Osteocyte (in vitro differentiated cells): Measurements from ENCODE around the gene SMIM38. TPM values are rescaled to one million over a fixed set of nuclear protein-coding genes. Genes with fewer than 3 reads are reported as not detected.

ENCODE experiments used
- DNase-seq: peaks from one replicate; pipeline ENCODE4 v3.0.0; 2021; ENCODE audit warnings: mixed read lengths; ENCODE audit not compliant: unreplicated experiment; ENCODE audit errors: extremely low spot score
- H3K27ac Mint-ChIP-seq: one replicate; pipeline ENCODE4 v1.8.0; 2021; ENCODE audit warnings: mild to moderate bottlenecking, mixed read lengths; ENCODE audit not compliant: unreplicated experiment
- H3K27me3 Mint-ChIP-seq: one replicate; pipeline ENCODE4 v1.8.0; 2021; ENCODE audit warnings: mixed read lengths; ENCODE audit not compliant: unreplicated experiment
- H3K36me3 Mint-ChIP-seq: one replicate; pipeline ENCODE4 v1.8.0; 2021; ENCODE audit warnings: mixed read lengths; ENCODE audit not compliant: unreplicated experiment
- H3K4me1 Mint-ChIP-seq: one replicate; pipeline ENCODE4 v1.8.0; 2021; ENCODE audit warnings: mixed read lengths; ENCODE audit not compliant: unreplicated experiment
- H3K4me3 Mint-ChIP-seq: one replicate; pipeline ENCODE4 v1.8.0; 2021; ENCODE audit warnings: mild to moderate bottlenecking, moderate library complexity, mixed read lengths; ENCODE audit not compliant: unreplicated experiment
- H3K9me3 Mint-ChIP-seq: one replicate; pipeline ENCODE4 v1.8.0; 2021; ENCODE audit warnings: mixed read lengths; ENCODE audit not compliant: unreplicated experiment
- CTCF ChIP-seq: fragments of 200-600 bp; sonication (generic); IDR thresholded peaks from 2 replicates; pipeline ENCODE4 v1.5.0; 2021; ENCODE audit warnings: antibody characterized with exemption, mild to moderate bottlenecking, moderate library complexity
- total RNA-seq: library from RNA; stranded (reverse); gene quantifications from 2 replicates; pipeline ENCODE4 v1.2.1, GENCODE V29; 2021

The SMIM38 gene
- total RNA-seq, 1 donor from 2014 or later: 1.0 TPM

GRCh38 chr11:69141742-69142141, 14.0 kb upstream of the SMIM38 start:
- H3K36me3 Mint-ChIP-seq: peaks cover 9% of the 10 kb centered on the region
- DNase-seq: no peak
- no peaks in the 10 kb centered on the region for H3K27me3 Mint-ChIP-seq
- H3K4me3 Mint-ChIP-seq: no peak overlapping the region
- no peak for TF ChIP-seq CTCF
- H3K9me3 Mint-ChIP-seq: peaks cover 12% of the 10 kb centered on the region
- H3K4me1 Mint-ChIP-seq: peaks cover 16% of the 10 kb centered on the region
- H3K27ac Mint-ChIP-seq: no peak overlapping the region

GRCh38 chr11:69142895-69143294, 12.8 kb upstream of the SMIM38 start:
- Mint-ChIP-seq H3K4me1 (peaks cover 16% of the 10 kb centered on the region), H3K36me3 (peaks cover 9% of the 10 kb centered on the region), H3K4me3 (no peak overlapping the region), H3K27ac (no peak overlapping the region), H3K9me3 (peaks cover 12% of the 10 kb centered on the region), H3K27me3 (no peaks in the 10 kb centered on the region)
- no peak for DNase-seq
- TF ChIP-seq CTCF: no peak

GRCh38 chr11:69144316-69145049, 11.3 kb upstream of the SMIM38 start:
- H3K9me3 Mint-ChIP-seq: peaks cover 12% of the 10 kb centered on the region
- DNase-seq: no peak
- peaks cover 9% of the 10 kb centered on the region for H3K4me1 Mint-ChIP-seq
- no peaks in the 10 kb centered on the region for H3K27me3 Mint-ChIP-seq
- TF ChIP-seq CTCF: no peak
- H3K36me3 Mint-ChIP-seq: peaks cover 11% of the 10 kb centered on the region
- H3K4me3 Mint-ChIP-seq: no peak overlapping the region
- no peak overlapping the region for H3K27ac Mint-ChIP-seq

- TF ChIP-seq CTCF: no peak
- Mint-ChIP-seq H3K9me3 (peaks cover 12% of the 10 kb centered on the region), H3K27me3 (no peaks in the 10 kb centered on the region), H3K4me3 (no peak overlapping the region), H3K27ac (no peak overlapping the region), H3K36me3 (peaks cover 11% of the 10 kb centered on the region), H3K4me1 (peaks cover 9% of the 10 kb centered on the region)
- no peak for DNase-seq
Observed at GRCh38 chr11:69145050-69145380, 10.7 kb upstream of the SMIM38 start.

- Mint-ChIP-seq H3K36me3 (peaks cover 14% of the 10 kb centered on the region), H3K4me3 (no peak overlapping the region), H3K27ac (no peak overlapping the region), H3K4me1 (peaks cover 18% of the 10 kb centered on the region), H3K9me3 (peaks cover 20% of the 10 kb centered on the region), H3K27me3 (no peaks in the 10 kb centered on the region)
- DNase-seq: no peak
- no peak for TF ChIP-seq CTCF
Observed at GRCh38 chr11:69148377-69148762, 7.4 kb upstream of the SMIM38 start.
